ENCODE data around the gene TNFRSF4.

Gene TNFRSF4

GRCh38 chr1:1206376-1206965 lies 7.5 kb downstream of the TNFRSF4 start, which contains the start of gene TNFRSF18:
Gene TNFRSF18 (minus strand): TSS chr1:1206592. CDS start chr1:1206571, 21 bp downstream.
- no peak within 1 kb of the TSS for H3K9ac ChIP-seq (ENCODE audit: insufficient read length)
- H3K4me3 ChIP-seq: no peak within 1 kb of the TSS
- H3K9me3 ChIP-seq (ENCODE audit: low read depth, low read length): no peaks in the 10 kb centered on the region
- no peak within 1 kb of the TSS for H3K27ac ChIP-seq
- TF ChIP-seq EZH2 (IDR thresholded peaks at IDR 0.05): no peak
- no peak for TF ChIP-seq FOXP2 (optimal IDR thresholded peaks at IDR 0.05; ENCODE audit: control extremely low read depth, extremely low read length, insufficient read depth)
- TF ChIP-seq POLR2AphosphoS5 (IDR thresholded peaks at IDR 0.05; ENCODE audit: borderline replicate concordance, low read depth, low read length): no peak
- no peak for DNase-seq (ENCODE audit: low read depth, low spot score)
- no peaks in the 10 kb centered on the region for H3K36me3 ChIP-seq (ENCODE audit: insufficient read depth, low read length)

GRCh38 chr1:1205769-1206375 lies 8.1 kb downstream of the TNFRSF4 start:
- no peak overlapping the region for H3K27ac ChIP-seq
- H3K9me3 ChIP-seq (ENCODE audit: low read depth, low read length): no peaks in the 10 kb centered on the region
- no peak overlapping the region for H3K9ac ChIP-seq (ENCODE audit: insufficient read length)
- no peak overlapping the region for H3K4me3 ChIP-seq
- no peak for TF ChIP-seq POLR2AphosphoS5 (IDR thresholded peaks at IDR 0.05; ENCODE audit: borderline replicate concordance, low read depth, low read length)
- TF ChIP-seq EZH2 (IDR thresholded peaks at IDR 0.05): no peak
- no peak for TF ChIP-seq FOXP2 (optimal IDR thresholded peaks at IDR 0.05; ENCODE audit: control extremely low read depth, extremely low read length, insufficient read depth)
- no peak for DNase-seq (ENCODE audit: low read depth, low spot score)
- H3K36me3 ChIP-seq (ENCODE audit: insufficient read depth, low read length): no peaks in the 10 kb centered on the region

- Histone ChIP-seq H3K36me3 (ENCODE audit: insufficient read depth, low read length) (no peaks in the 10 kb centered on the region), H3K27ac (no peak overlapping the region), H3K4me3 (no peak overlapping the region), H3K9ac (ENCODE audit: insufficient read length) (no peak overlapping the region), H3K9me3 (ENCODE audit: low read depth, low read length) (no peaks in the 10 kb centered on the region)
- DNase-seq (ENCODE audit: low read depth, low spot score): no peak
- TF ChIP-seq FOXP2 (optimal IDR thresholded peaks at IDR 0.05; ENCODE audit: control extremely low read depth, extremely low read length, insufficient read depth) (no peak), POLR2AphosphoS5 (IDR thresholded peaks at IDR 0.05; ENCODE audit: borderline replicate concordance, low read depth, low read length) (no peak), EZH2 (IDR thresholded peaks at IDR 0.05) (no peak)
These were observed 8.8 kb downstream of the TNFRSF4 start for GRCh38 chr1:1204998-1205768.

- Histone ChIP-seq H3K27ac (no peak overlapping the region), H3K36me3 (ENCODE audit: insufficient read depth, low read length) (no peaks in the 10 kb centered on the region), H3K9ac (ENCODE audit: insufficient read length) (no peak overlapping the region), H3K9me3 (ENCODE audit: low read depth, low read length) (no peaks in the 10 kb centered on the region), H3K4me3 (no peak overlapping the region)
- no peak for DNase-seq (ENCODE audit: low read depth, low spot score)
- TF ChIP-seq FOXP2 (optimal IDR thresholded peaks at IDR 0.05; ENCODE audit: control extremely low read depth, extremely low read length, insufficient read depth) (no peak), EZH2 (IDR thresholded peaks at IDR 0.05) (no peak), POLR2AphosphoS5 (IDR thresholded peaks at IDR 0.05; ENCODE audit: borderline replicate concordance, low read depth, low read length) (no peak)
These were observed 9.5 kb downstream of the TNFRSF4 start for GRCh38 chr1:1204425-1204920.

GRCh38 chr1:1203561-1204424 lies 10.2 kb downstream of the TNFRSF4 start:
- no peak for DNase-seq (ENCODE audit: low read depth, low spot score)
- TF ChIP-seq EZH2 (IDR thresholded peaks at IDR 0.05) (no peak), FOXP2 (optimal IDR thresholded peaks at IDR 0.05; ENCODE audit: control extremely low read depth, extremely low read length, insufficient read depth) (no peak), POLR2AphosphoS5 (IDR thresholded peaks at IDR 0.05; ENCODE audit: borderline replicate concordance, low read depth, low read length) (no peak)
- Histone ChIP-seq H3K4me3 (no peak overlapping the region), H3K9ac (ENCODE audit: insufficient read length) (no peak overlapping the region), H3K27ac (no peak overlapping the region), H3K36me3 (ENCODE audit: insufficient read depth, low read length) (no peaks in the 10 kb centered on the region), H3K9me3 (ENCODE audit: low read depth, low read length) (no peaks in the 10 kb centered on the region)

- Histone ChIP-seq H3K36me3 (ENCODE audit: insufficient read depth, low read length) (no peaks in the 10 kb centered on the region), H3K4me3 (no peak overlapping the region), H3K9ac (ENCODE audit: insufficient read length) (no peak overlapping the region), H3K27ac (no peak overlapping the region), H3K9me3 (ENCODE audit: low read depth, low read length) (no peaks in the 10 kb centered on the region)
- TF ChIP-seq EZH2 (IDR thresholded peaks at IDR 0.05) (no peak), FOXP2 (optimal IDR thresholded peaks at IDR 0.05; ENCODE audit: control extremely low read depth, extremely low read length, insufficient read depth) (no peak), POLR2AphosphoS5 (IDR thresholded peaks at IDR 0.05; ENCODE audit: borderline replicate concordance, low read depth, low read length) (no peak)
- no peak for DNase-seq (ENCODE audit: low read depth, low spot score)
These were observed 11.0 kb downstream of the TNFRSF4 start for GRCh38 chr1:1202831-1203560.

Data from SK-N-MC (cell line).